Measurements from ENCODE around the gene HOXB2. TPM values are rescaled to one million over a fixed set of nuclear protein-coding genes. Genes with fewer than 3 reads are reported as not detected.

Gene HOXB2
- total RNA-seq, 2 experiments from 2014 or later, result not detected

DNA sequence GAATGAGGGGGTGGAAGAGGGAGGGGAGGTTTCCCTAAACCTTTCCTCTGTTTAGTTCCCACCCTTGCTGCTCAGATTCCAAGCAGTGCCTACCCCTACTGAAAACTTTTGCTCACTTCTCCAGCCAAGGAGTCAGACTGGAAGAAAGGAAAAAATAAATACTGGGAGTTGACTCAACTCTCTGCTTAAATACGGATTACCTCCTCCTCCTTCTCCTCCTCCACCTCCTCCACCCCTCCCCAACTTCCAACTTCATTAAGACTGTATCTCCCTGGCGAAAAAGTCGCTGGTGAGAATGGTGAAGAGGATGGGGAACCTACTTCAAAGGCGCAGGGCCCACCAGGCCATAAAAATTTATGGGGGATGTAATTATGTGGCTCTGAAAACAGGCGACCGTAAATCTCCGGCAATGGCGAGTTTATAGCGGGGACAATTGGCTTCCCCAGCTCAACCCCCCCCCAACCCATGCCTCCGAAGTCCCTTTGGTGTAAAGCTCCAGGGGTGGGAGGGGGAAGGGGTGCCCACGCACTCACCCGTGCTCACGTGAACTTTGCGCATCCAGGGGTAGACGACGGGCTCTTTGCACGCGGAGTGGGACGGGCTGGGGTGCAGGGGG lies 32.5 kb upstream of the HOXB2 start:
- intact Hi-C loops (cut with micrococcal nuclease; ENCODE audit: unreplicated experiment), result no loop called here
- H3K36me3 ChIP-seq (ENCODE audit: insufficient read depth, low read length), result peaks cover 5% of the 10 kb centered on the region; the same call in 1 of the 2 replicates
- ChIA-PET CTCF (ENCODE audit: unreplicated experiment) (interaction anchor here (0.6 kb wide), 2 partner anchors 29 to 330 kb away, joined by 6 to 8 read pairs; no protein-coding TSS in a partner anchor), POLR2A (no interaction called here)
- no TSS peak for BruUV-seq (replicated peaks)
- H3K27ac ChIP-seq (ENCODE audit: low read depth, low read length, poor library complexity, severe bottlenecking), result no peak overlapping the region
- H3K4me1 ChIP-seq (ENCODE audit: insufficient read depth, low read length, poor library complexity, severe bottlenecking), result peaks cover 19% of the 10 kb centered on the region
- H3K4me2 ChIP-seq (ENCODE audit: low read length), result peak overlapping the region; percentile 77
- peak overlapping the region; percentile 45; the same call in 1 of the 2 replicates for H2AFZ ChIP-seq (ENCODE audit: low read length)
- no peaks in the 10 kb centered on the region for H3K9me3 ChIP-seq (ENCODE audit: low read length)
- H3K79me2 ChIP-seq (ENCODE audit: insufficient read depth, low read depth, low read length), result peaks cover 6% of the 10 kb centered on the region; the same call in 1 of the 2 replicates
- H4K20me1 ChIP-seq (ENCODE audit: insufficient read depth, low read length), result no peaks in the 10 kb centered on the region
- TF ChIP-seq, protein P1, sequence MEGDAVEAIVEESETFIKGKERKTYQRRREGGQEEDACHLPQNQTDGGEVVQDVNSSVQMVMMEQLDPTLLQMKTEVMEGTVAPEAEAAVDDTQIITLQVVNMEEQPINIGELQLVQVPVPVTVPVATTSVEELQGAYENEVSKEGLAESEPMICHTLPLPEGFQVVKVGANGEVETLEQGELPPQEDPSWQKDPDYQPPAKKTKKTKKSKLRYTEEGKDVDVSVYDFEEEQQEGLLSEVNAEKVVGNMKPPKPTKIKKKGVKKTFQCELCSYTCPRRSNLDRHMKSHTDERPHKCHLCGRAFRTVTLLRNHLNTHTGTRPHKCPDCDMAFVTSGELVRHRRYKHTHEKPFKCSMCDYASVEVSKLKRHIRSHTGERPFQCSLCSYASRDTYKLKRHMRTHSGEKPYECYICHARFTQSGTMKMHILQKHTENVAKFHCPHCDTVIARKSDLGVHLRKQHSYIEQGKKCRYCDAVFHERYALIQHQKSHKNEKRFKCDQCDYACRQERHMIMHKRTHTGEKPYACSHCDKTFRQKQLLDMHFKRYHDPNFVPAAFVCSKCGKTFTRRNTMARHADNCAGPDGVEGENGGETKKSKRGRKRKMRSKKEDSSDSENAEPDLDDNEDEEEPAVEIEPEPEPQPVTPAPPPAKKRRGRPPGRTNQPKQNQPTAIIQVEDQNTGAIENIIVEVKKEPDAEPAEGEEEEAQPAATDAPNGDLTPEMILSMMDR (conservative IDR thresholded peaks at IDR 0.05; ENCODE audit: low read length), result no peak
- TF ChIP-seq EZH2phosphoT487 (IDR thresholded peaks at IDR 0.05; ENCODE audit: borderline replicate concordance, low read depth, low read length), result no peak
- peak; percentile 25 for DNase-seq (ENCODE audit: low spot score)
- peak overlapping the region; percentile 85 for H3K4me3 ChIP-seq (ENCODE audit: low read depth, low read length, poor library complexity, severe bottlenecking)
- H3K9me2 ChIP-seq (ENCODE audit: insufficient read depth, low read length), result no peaks in the 10 kb centered on the region

DNA sequence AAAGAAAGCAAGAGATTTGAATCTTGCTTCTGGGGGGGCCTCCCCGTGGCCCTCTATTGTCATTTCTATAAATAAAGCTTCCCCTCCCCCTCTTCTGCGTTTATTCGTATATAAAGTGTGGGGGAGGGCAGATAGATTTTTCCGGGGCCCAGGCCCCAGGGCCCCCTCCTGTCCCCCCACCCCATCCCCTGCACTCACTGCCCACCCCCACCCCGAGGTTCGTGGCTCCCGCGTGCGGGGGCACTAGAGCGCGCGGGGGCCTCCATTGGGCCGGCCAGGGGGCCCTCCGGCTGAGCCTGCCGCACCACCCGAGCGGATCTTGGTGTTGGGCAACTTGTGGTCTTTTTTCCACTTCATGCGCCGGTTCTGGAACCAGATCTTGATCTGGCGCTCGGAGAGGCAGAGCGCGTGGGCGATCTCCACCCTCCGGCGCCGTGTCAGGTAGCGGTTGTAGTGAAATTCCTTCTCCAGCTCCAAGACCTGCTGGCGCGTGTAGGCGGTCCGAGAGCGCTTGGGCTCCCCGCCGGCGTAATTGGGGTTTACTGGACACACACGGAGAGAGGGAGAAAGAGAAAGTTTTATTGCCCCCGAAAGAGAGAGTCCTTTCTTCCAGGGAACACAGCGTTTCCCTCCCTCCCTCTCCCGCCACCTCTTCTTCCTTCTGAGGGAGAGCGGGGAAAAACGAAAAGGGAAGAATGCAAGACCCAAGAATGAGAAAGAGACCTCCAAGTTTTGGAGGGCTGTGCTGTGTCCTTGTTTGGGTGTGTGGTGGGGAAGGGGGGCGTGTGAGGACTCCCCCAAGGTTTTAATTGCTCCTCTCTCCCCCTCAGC lies 31.8 kb upstream of the HOXB2 start:
- TF ChIP-seq, protein P1 (conservative IDR thresholded peaks at IDR 0.05; ENCODE audit: low read length), result no peak
- no peak for TF ChIP-seq EZH2phosphoT487 (IDR thresholded peaks at IDR 0.05; ENCODE audit: borderline replicate concordance, low read depth, low read length)
- intact Hi-C loops (cut with micrococcal nuclease; ENCODE audit: unreplicated experiment), result no loop called here
- no peaks in the 10 kb centered on the region for H3K9me2 ChIP-seq (ENCODE audit: insufficient read depth, low read length)
- peaks cover 5% of the 10 kb centered on the region; the same call in 1 of the 2 replicates for H3K36me3 ChIP-seq (ENCODE audit: insufficient read depth, low read length)
- no peak overlapping the region for H3K27ac ChIP-seq (ENCODE audit: low read depth, low read length, poor library complexity, severe bottlenecking)
- H2AFZ ChIP-seq (ENCODE audit: low read length), result no peak overlapping the region
- no TSS peak for BruUV-seq (replicated peaks)
- H3K4me1 ChIP-seq (ENCODE audit: insufficient read depth, low read length, poor library complexity, severe bottlenecking), result peaks cover 19% of the 10 kb centered on the region
- peak overlapping the region; percentile 77 for H3K4me2 ChIP-seq (ENCODE audit: low read length)
- DNase-seq (ENCODE audit: low spot score), result no peak
- ChIA-PET POLR2A (no interaction called here), CTCF (ENCODE audit: unreplicated experiment) (interaction anchor here (0.6 kb wide), 1 partner anchor 28 kb away, joined by 6 read pairs; no protein-coding TSS in a partner anchor)
- peaks cover 6% of the 10 kb centered on the region; the same call in 1 of the 2 replicates for H3K79me2 ChIP-seq (ENCODE audit: insufficient read depth, low read depth, low read length)
- H3K9me3 ChIP-seq (ENCODE audit: low read length), result no peaks in the 10 kb centered on the region
- H3K4me3 ChIP-seq (ENCODE audit: low read depth, low read length, poor library complexity, severe bottlenecking), result peak overlapping the region; percentile 85
- H4K20me1 ChIP-seq (ENCODE audit: insufficient read depth, low read length), result no peaks in the 10 kb centered on the region
